K562 (cell line): ENCODE measurements around the gene GBF1. TPM values are rescaled to one million over a fixed set of nuclear protein-coding genes. Genes with fewer than 3 reads are reported as not detected.

Experiments
- ATAC-seq: fragments of 200-7000 bp; cut with Tn5 transposase; 3 replicates; pipeline ENCODE4 v1.9.1; 2020; ENCODE audit warnings: moderate library complexity
- BruUV-seq: library from RNA; stranded (reverse); fragments of 400-500 nt; replicated peaks from 2 replicates; lab custom pipeline; 2021; lab: Mats Ljungman, UMichigan
- CTCF ChIA-PET: fragments of 300-600 bp; formaldehyde crosslinking; extraction: SDS; loops from one replicate; lab custom pipeline; 2021; ENCODE audit warnings: low intra/inter-chr PET ratio; lab: Yijun Ruan, JAX
- POLR2A ChIA-PET: fragments of 300-600, 350-650 bp; sonication (Branson Sonifier 250); formaldehyde crosslinking; extraction: SDS; loops from one replicate; lab custom pipeline; 2021; ENCODE audit warnings: antibody characterized with exemption, inconsistent platforms; lab: Yijun Ruan, JAX
- DNase-seq, 4 experiments: peaks; one replicate each; pipeline versions ENCODE4 v3.0.0 to v3.0.0-alpha.2; 2011 to 2018; ENCODE audit warnings: low spot score in 3 of 4, mixed read lengths in 3 of 4; ENCODE audit errors: extremely low read depth in 1 of 4
- FAIRE-seq: peaks from 2 replicates; lab custom pipeline; 2011; peaks lifted over from hg19 to GRCh38; lab: Jason Lieb, UNC
- H2AFZ ChIP-seq: 2 replicates; pipeline ENCODE4 v1.6.0; 2011; ENCODE audit warnings: low read depth, low read length, control low read depth, inconsistent platforms
- H3K27ac ChIP-seq: fragments of 200-600 bp; 3 replicates; pipeline ENCODE4 v1.8.0; 2011; ENCODE audit warnings: low read depth, mild to moderate bottlenecking, control low read depth, inconsistent platforms, low read length, moderate library complexity, mixed read lengths; ENCODE audit errors: extremely low read depth
- H3K27me3 ChIP-seq, 2 experiments: fragments of 300-600 bp in 1 of 2; 2 replicates in 1 of 2; 3 replicates in 1 of 2; pipeline versions ENCODE4 v1.6.0 to v1.8.0; 2011; ENCODE audit warnings: inconsistent platforms in 2 of 2, low read length in 2 of 2, mild to moderate bottlenecking in 1 of 2, mixed read lengths in 1 of 2, moderate library complexity in 1 of 2; ENCODE audit not compliant: control insufficient read depth in 2 of 2, insufficient read depth in 2 of 2
- H3K36me3 ChIP-seq: fragments of 300-600 bp; 3 replicates; pipeline ENCODE4 v1.8.0; 2011; ENCODE audit warnings: mild to moderate bottlenecking, low read length, inconsistent platforms; ENCODE audit not compliant: control insufficient read depth, insufficient read depth
- H3K4me1 ChIP-seq, 2 experiments: fragments of 200-600 bp in 1 of 2; replicated peaks in 1 of 2; 2 replicates in 1 of 2; 3 replicates in 1 of 2; pipeline versions ENCODE4 v1.5.1 to v1.8.0; 2011; ENCODE audit warnings: inconsistent platforms in 2 of 2, low read length in 2 of 2, mild to moderate bottlenecking in 1 of 2, mixed read lengths in 1 of 2, moderate library complexity in 1 of 2; ENCODE audit not compliant: control insufficient read depth in 2 of 2, insufficient read depth in 2 of 2
- H3K4me2 ChIP-seq: 2 replicates; pipeline ENCODE4 v1.6.1; 2011; ENCODE audit warnings: low read length, control low read depth, inconsistent platforms, mixed read lengths; ENCODE audit not compliant: insufficient read depth
- H3K4me3 ChIP-seq: fragments of 200-600 bp; sonication (generic), shearing (Covaris generic); 2 replicates; pipeline ENCODE4 v1.5.1; 2016; ENCODE audit warnings: control low read depth, inconsistent platforms
- H3K79me2 ChIP-seq: fragments of 200-600 bp; 3 replicates; pipeline ENCODE4 v1.8.0; 2011; ENCODE audit warnings: low read length, inconsistent platforms; ENCODE audit not compliant: control insufficient read depth, insufficient read depth
- H3K9ac ChIP-seq, 2 experiments: 2 replicates each; pipeline versions ENCODE4 v1.6.0 to v1.6.1; 2011; ENCODE audit warnings: low read depth in 2 of 2, low read length in 2 of 2, control low read depth in 1 of 2, inconsistent platforms in 1 of 2, mild to moderate bottlenecking in 1 of 2, mixed read lengths in 1 of 2; ENCODE audit not compliant: insufficient read depth in 1 of 2
- H3K9me1 ChIP-seq: one replicate; pipeline ENCODE4 v1.6.0; 2011; ENCODE audit warnings: inconsistent platforms, mild to moderate bottlenecking, low read length, moderate library complexity; ENCODE audit not compliant: control insufficient read depth, insufficient read depth
- H3K9me3 ChIP-seq: replicated peaks from 2 replicates; pipeline ENCODE4 v1.5.1; 2011; ENCODE audit warnings: low read depth, low read length, inconsistent platforms; ENCODE audit not compliant: control insufficient read depth, insufficient read depth
- H4K20me1 ChIP-seq: replicated peaks from 2 replicates; pipeline ENCODE4 v1.6.1; 2011; ENCODE audit warnings: low read length, inconsistent platforms, mixed read lengths; ENCODE audit not compliant: control insufficient read depth, insufficient read depth
- ATF1 ChIP-seq, 2 experiments: fragments of 450-650 bp in 1 of 2; IDR thresholded peaks; 2 replicates each; pipeline ENCODE4 v1.6.1; 2016; ENCODE audit warnings: missing compliant biosample characterization in 1 of 2, missing genetic modification characterization in 1 of 2
- ATF6 ChIP-seq: sonication (generic); formaldehyde crosslinking; IDR thresholded peaks from 2 replicates; pipeline ENCODE4 v1.4.0; 2020; ENCODE audit warnings: mild to moderate bottlenecking, missing genetic modification reagents
- POLR2G ChIP-seq: fragments of 200-400 bp; formaldehyde crosslinking; IDR thresholded peaks from 2 replicates; pipeline ENCODE4 v1.6.1; 2017; ENCODE audit warnings: low read depth, mild to moderate bottlenecking, antibody characterized with exemption, low read length, moderate library complexity
- PYGO2 ChIP-seq: fragments of 450-650 bp; IDR thresholded peaks from 2 replicates; pipeline ENCODE4 v1.6.1; 2016; ENCODE audit warnings: mild to moderate bottlenecking, missing genetic modification characterization, moderate library complexity, missing compliant biosample characterization
- RBFOX2 ChIP-seq: fragments of 200-400 bp; formaldehyde crosslinking; IDR thresholded peaks from 2 replicates; pipeline ENCODE4 v1.6.1; 2017; ENCODE audit warnings: low read depth, mild to moderate bottlenecking, low read length, moderate library complexity
- RBM17 ChIP-seq: fragments of 200-400 bp; formaldehyde crosslinking; IDR thresholded peaks from 2 replicates; pipeline ENCODE4 v1.6.1; 2017; ENCODE audit warnings: low read depth, mild to moderate bottlenecking, low read length, borderline replicate concordance
- ZNF274 ChIP-seq: IDR thresholded peaks from 2 replicates; pipeline ENCODE4 v1.6.1; 2011; ENCODE audit warnings: low read depth, mild to moderate bottlenecking, low read length, moderate library complexity, borderline replicate concordance
- WGBS: fragments of 100-300 bp; shearing (Covaris generic); methylation state at CpG from one replicate; pipeline ENCODE4 v1.1.6; 2016; ENCODE audit warnings: low coverage, mixed read lengths; ENCODE audit not compliant: insufficient coverage; ENCODE audit errors: missing lambda C conversion rate; 5-methylcytosine and 5-hydroxymethylcytosine counted together
- in situ Hi-C: fragments of 300-500 bp; cut with MboI; formaldehyde crosslinking; loops from 4 replicates; pipeline ENCODE4 v1.15.0; 2018; ENCODE audit warnings: inconsistent platforms, mixed read lengths
- intact Hi-C: fragments of 100-400 bp; cut with micrococcal nuclease; formaldehyde crosslinking; loops from 2 replicates; pipeline ENCODE4 v1.14.2; 2022
- polyA plus RNA-seq, 8 experiments: library from polyadenylated mRNA; depleted of rRNA in 4 of 8; stranded (reverse) in 5 of 8; unstranded in 3 of 8; fragments of >200 nt; fragmentation: Nextera tagmentation in 2 of 8; fragmentation: Illumina TruSeq in 1 of 8; extraction: Ambion mirVana in 2 of 8; extraction: Trizol in 1 of 8; gene quantifications; 2 replicates each; pipeline versions ENCODE4 v1.2.1 to v1.2.3, GENCODE V29; 2011 to 2014; ENCODE audit warnings: inconsistent platforms in 1 of 8, missing spikeins in 1 of 8
- total RNA-seq, 7 experiments: library from RNA; depleted of rRNA in 6 of 7; stranded (reverse); fragments of >200 nt in 6 of 7; fragmentation: Illumina TruSeq in 2 of 7; extraction: Trizol in 2 of 7; gene quantifications; 2 replicates each; pipeline versions ENCODE4 v1.2.1 to v1.2.3, GENCODE V29; 2011 to 2021; ENCODE audit warnings: low replicate concordance in 1 of 7

Gene GBF1
- total and polyA plus RNA-seq, 9 of the 15 experiments (the other 6 are each of a cell fraction or from before 2014, with no cell fraction given) = 0.69 to 28.0 (median 10.3) TPM

GRCh38 chr10:102405108-102405571 is 159.8 kb downstream of the GBF1 start:
- 0 out of 3 replicates have a peak, but pooled peaks cover under 1% of the 10 kb centered on the region for H3K36me3 ChIP-seq
- H3K27ac ChIP-seq = no peak overlapping the region
- 48% methylated on average over 12 of the region's 19 CpGs for WGBS
- in situ Hi-C loops (no loop called here), intact Hi-C loops (no loop called here)
- H3K9me3 ChIP-seq = no peaks in the 10 kb centered on the region
- no TSS peak for BruUV-seq
- ATAC-seq (no peak), FAIRE-seq (no peak), DNase-seq (no peak)
- peak overlapping the region in 1 of 2 experiments; percentile 35; a peak in 1 of 4 replicates for H3K9ac ChIP-seq
- H3K79me2 ChIP-seq = no peaks in the 10 kb centered on the region
- no peaks in the 10 kb centered on the region for H4K20me1 ChIP-seq
- peaks cover 8 to 22% of the 10 kb centered on the region in 2 experiments; a peak in 3 of 5 replicates for H3K27me3 ChIP-seq
- ChIA-PET POLR2A (interaction anchor here (1.6 to 2.4 kb wide), 2 partner anchors 15 to 19 kb away, joined by 3 to 8 read pairs; partner anchors contain the start of gene FBXL15), CTCF (no interaction called here)
- no peak overlapping the region for H2AFZ ChIP-seq
- H3K4me2 ChIP-seq = no peak overlapping the region
- no peak overlapping the region for H3K4me3 ChIP-seq
- TF ChIP-seq POLR2G (peak; percentile 68), RBFOX2 (0 out of 2 replicates have a peak, but pooled peaks have one; percentile 5), PYGO2 (tag) (no peak)
- H3K4me1 ChIP-seq = peaks cover 3 to 49% of the 10 kb centered on the region in 2 experiments; a peak in 4 of 5 replicates
- no peaks in the 10 kb centered on the region for H3K9me1 ChIP-seq

- no peak overlapping the region for H2AFZ ChIP-seq
- peak overlapping the region in 1 of 2 experiments; percentile 35; a peak in 2 of 4 replicates for H3K9ac ChIP-seq
- ChIA-PET POLR2A (interaction anchor here (1.6 kb wide), 1 partner anchor 18 kb away, joined by 3 read pairs; no protein-coding TSS in a partner anchor), CTCF (no interaction called here)
- intact Hi-C loops (no loop called here), in situ Hi-C loops (no loop called here)
- no peak overlapping the region for H3K4me3 ChIP-seq
- H4K20me1 ChIP-seq = no peaks in the 10 kb centered on the region
- no peaks in the 10 kb centered on the region for H3K79me2 ChIP-seq
- H3K4me2 ChIP-seq = no peak overlapping the region
- peaks cover 3 to 49% of the 10 kb centered on the region in 2 experiments; a peak in 4 of 5 replicates for H3K4me1 ChIP-seq
- no peak for ATAC-seq
- 57% methylated on average over 2 of the region's 6 CpGs for WGBS
- no peaks in the 10 kb centered on the region for H3K9me3 ChIP-seq
- DNase-seq = no peak
- H3K36me3 ChIP-seq = no peaks in the 10 kb centered on the region
- H3K27me3 ChIP-seq = peaks cover 8 to 27% of the 10 kb centered on the region in 2 experiments; a peak in 3 of 5 replicates
- no peak overlapping the region for H3K27ac ChIP-seq
- H3K9me1 ChIP-seq = no peaks in the 10 kb centered on the region
- no TSS peak for BruUV-seq
- TF ChIP-seq ATF6 (no peak), ATF1 (CRISPR knock-in tag; IDR thresholded peaks at IDR 0.05) (no peak), ATF1 (tag; IDR thresholded peaks at IDR 0.05) (no peak), ZNF274 (no peak), RBM17 (no peak)
- no peak for FAIRE-seq
Measured at GRCh38 chr10:102405632-102406031, 160.3 kb downstream of the GBF1 start.
